K562 (cell line): ENCODE measurements around the gene MAP1LC3B2. TPM values are rescaled to one million over a fixed set of nuclear protein-coding genes. Genes with fewer than 3 reads are reported as not detected.

Experiments used
- BCOR ChIP-seq: fragments of 450-650 bp; IDR thresholded peaks from 2 replicates; pipeline ENCODE4 v1.6.1; 2016
- CREBBP ChIP-seq: IDR thresholded peaks from one replicate; pipeline ENCODE4 v1.6.1; 2012; ENCODE audit warnings: low read depth, mild to moderate bottlenecking, control low read depth, inconsistent platforms, low read length
- GABPA ChIP-seq: fragments of 200-800 bp; sonication (Bioruptor generic); conservative IDR thresholded peaks from 2 replicates; pipeline ENCODE4 v1.6.1; 2016; ENCODE audit warnings: low read depth, missing genetic modification characterization, missing compliant biosample characterization
- KDM1A ChIP-seq, 2 experiments: fragments of 450-650 bp; IDR thresholded peaks; 2 replicates each; pipeline ENCODE4 v1.6.1; 2016; ENCODE audit warnings: mild to moderate bottlenecking in 2 of 2
- PTRF ChIP-seq: fragments of 450-650 bp; IDR thresholded peaks from 2 replicates; pipeline ENCODE4 v1.6.1; 2016; ENCODE audit warnings: mild to moderate bottlenecking, missing genetic modification characterization, missing compliant biosample characterization
- RCOR1 ChIP-seq, 2 experiments: IDR thresholded peaks; 2 replicates each; pipeline ENCODE4 v1.6.1; 2012; ENCODE audit warnings: low read depth in 2 of 2, low read length in 2 of 2, borderline replicate concordance in 1 of 2, improper control_type of control experiment in 1 of 2
- SAFB2 ChIP-seq: fragments of 200-400 bp; formaldehyde crosslinking; IDR thresholded peaks from 2 replicates; pipeline ENCODE4 v1.6.1; 2018; ENCODE audit warnings: borderline replicate concordance, low read length, low read depth, moderate library complexity; ENCODE audit not compliant: severe bottlenecking
- TBP ChIP-seq: optimal IDR thresholded peaks from 2 replicates; pipeline ENCODE3; 2011; ENCODE audit warnings: low read depth, low read length, improper control_type of control experiment
- XRCC3 ChIP-seq: fragments of 450-650 bp; IDR thresholded peaks from 2 replicates; pipeline ENCODE4 v1.6.1; 2017; ENCODE audit warnings: mild to moderate bottlenecking, moderate library complexity
- ZBTB17 ChIP-seq: fragments of 450-650 bp; formaldehyde crosslinking; IDR thresholded peaks from 2 replicates; pipeline ENCODE4 v1.4.0; 2020; ENCODE audit warnings: mild to moderate bottlenecking
- ZBTB7A ChIP-seq: IDR thresholded peaks from 2 replicates; pipeline ENCODE4 v1.6.1; 2011; ENCODE audit warnings: low read depth, mild to moderate bottlenecking, low read length, moderate library complexity, borderline replicate concordance; ENCODE audit not compliant: control insufficient read depth
- ZC3H11A ChIP-seq: IDR thresholded peaks from 2 replicates; pipeline ENCODE4 v1.6.1; 2012; ENCODE audit warnings: low read depth, low read length, improper control_type of control experiment
- ZKSCAN8 ChIP-seq: fragments of 200-800 bp; sonication (Bioruptor generic); IDR thresholded peaks from 2 replicates; pipeline ENCODE4 v1.6.1; 2016; ENCODE audit warnings: missing genetic modification characterization, missing compliant biosample characterization
- ZNF239 ChIP-seq: fragments of 250-450 bp; sonication (Bioruptor Pico); IDR thresholded peaks from 2 replicates; pipeline ENCODE4 v1.4.0; 2020; ENCODE audit warnings: mild to moderate bottlenecking
- ZNF76 ChIP-seq: fragments of 250-450 bp; sonication (Bioruptor Pico); IDR thresholded peaks from 2 replicates; pipeline ENCODE4 v1.4.0; 2020; ENCODE audit warnings: mild to moderate bottlenecking, moderate library complexity, borderline replicate concordance
- polyA plus RNA-seq, 8 experiments: library from polyadenylated mRNA; depleted of rRNA in 4 of 8; stranded (reverse) in 5 of 8; unstranded in 3 of 8; fragments of >200 nt; fragmentation: Nextera tagmentation in 2 of 8; fragmentation: Illumina TruSeq in 1 of 8; extraction: Ambion mirVana in 2 of 8; extraction: Trizol in 1 of 8; gene quantifications; 2 replicates each; pipeline versions ENCODE4 v1.2.1 to v1.2.3, GENCODE V29; 2011 to 2014; ENCODE audit warnings: inconsistent platforms in 1 of 8, missing spikeins in 1 of 8
- total RNA-seq, 7 experiments: library from RNA; depleted of rRNA in 6 of 7; stranded (reverse); fragments of >200 nt in 6 of 7; fragmentation: Illumina TruSeq in 2 of 7; extraction: Trizol in 2 of 7; gene quantifications; 2 replicates each; pipeline versions ENCODE4 v1.2.1 to v1.2.3, GENCODE V29; 2011 to 2021; ENCODE audit warnings: low replicate concordance in 1 of 7
- TF ChIP-seq, protein P1 (sequence below): fragments of 450-650 bp; IDR thresholded peaks from 2 replicates; pipeline ENCODE4 v1.6.1; 2016
- TF ChIP-seq, protein P2 (sequence below): fragments of 250-450 bp; sonication (Bioruptor Pico); IDR thresholded peaks from 2 replicates; pipeline ENCODE4 v1.6.1; 2021; ENCODE audit warnings: mild to moderate bottlenecking
- TF ChIP-seq, protein P3 (sequence below): IDR thresholded peaks from 3 replicates; pipeline ENCODE4 v1.6.1; 2011; ENCODE audit warnings: borderline replicate concordance, mild to moderate bottlenecking, moderate library complexity; ENCODE audit not compliant: insufficient read length; ENCODE audit errors: extremely low read depth

Gene MAP1LC3B2
- total and polyA plus RNA-seq, 9 of the 15 experiments (the other 6 are each of a cell fraction or from before 2014, with no cell fraction given), result 0.53 to 2.8 (median 0.76) TPM; not detected in 2

DNA sequence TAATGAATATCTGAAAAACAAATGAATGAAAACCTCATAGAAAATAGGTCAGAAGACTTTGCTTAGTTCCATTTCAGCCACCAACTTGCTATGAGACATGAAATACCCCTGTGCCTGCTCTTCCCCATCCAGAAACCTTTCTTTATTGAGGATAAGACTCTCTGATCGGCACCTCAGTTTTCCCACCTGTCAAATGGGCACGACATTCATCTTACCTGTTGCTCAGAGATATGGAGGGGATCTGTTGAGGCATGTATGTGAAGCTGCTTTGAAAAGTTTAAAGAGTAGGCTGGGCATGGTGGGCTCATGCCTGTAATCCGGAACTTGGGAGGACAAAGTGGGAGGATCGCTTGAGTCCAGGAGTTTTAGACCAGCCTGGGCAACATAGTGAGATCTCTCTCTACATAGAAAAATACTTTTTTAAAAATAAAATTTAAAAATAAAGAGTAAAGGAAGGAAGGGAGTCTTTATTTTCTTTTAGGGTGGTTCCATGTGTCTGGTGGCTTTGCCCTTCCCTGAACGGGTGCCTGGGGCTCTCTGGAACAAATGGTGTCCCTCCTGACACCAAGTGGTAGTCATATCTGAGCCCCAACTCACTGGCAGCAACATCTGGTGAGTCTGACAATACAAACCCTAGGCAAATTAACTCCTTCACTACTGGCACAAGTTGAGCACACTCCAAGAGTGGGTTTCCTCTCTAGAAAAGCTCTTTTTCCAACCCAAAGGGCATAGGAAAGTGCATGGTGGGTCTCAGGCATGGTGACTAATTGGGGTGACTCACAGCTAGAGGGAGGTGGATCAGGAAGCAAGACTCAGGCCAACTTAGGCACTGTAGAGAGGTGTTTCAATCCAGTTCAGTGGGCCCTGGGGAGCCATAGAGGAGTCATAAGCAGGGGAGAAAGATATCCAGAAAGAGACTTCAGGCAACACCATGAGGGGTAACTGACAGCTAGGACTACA, 42.1 kb downstream of the MAP1LC3B2 start (continued):
- TF ChIP-seq, protein P1, sequence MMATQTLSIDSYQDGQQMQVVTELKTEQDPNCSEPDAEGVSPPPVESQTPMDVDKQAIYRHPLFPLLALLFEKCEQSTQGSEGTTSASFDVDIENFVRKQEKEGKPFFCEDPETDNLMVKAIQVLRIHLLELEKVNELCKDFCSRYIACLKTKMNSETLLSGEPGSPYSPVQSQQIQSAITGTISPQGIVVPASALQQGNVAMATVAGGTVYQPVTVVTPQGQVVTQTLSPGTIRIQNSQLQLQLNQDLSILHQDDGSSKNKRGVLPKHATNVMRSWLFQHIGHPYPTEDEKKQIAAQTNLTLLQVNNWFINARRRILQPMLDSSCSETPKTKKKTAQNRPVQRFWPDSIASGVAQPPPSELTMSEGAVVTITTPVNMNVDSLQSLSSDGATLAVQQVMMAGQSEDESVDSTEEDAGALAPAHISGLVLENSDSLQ, result no peak
- TF ChIP-seq GABPA (tag) (no peak), XRCC3 (no peak), ZC3H11A (no peak), ZNF76 (no peak), ZNF239 (CRISPR knock-in tag) (no peak), CREBBP (no peak), BCOR (peak; percentile 99), ZBTB7A (peak; percentile 41; the same call in 1 of the 2 replicates), ZKSCAN8 (no peak), PTRF (no peak), TBP (no peak), SAFB2 (no peak), RCOR1 (IDR thresholded peaks at IDR 0.05; ENCODE audit: borderline replicate concordance in 1 of 2, low read depth in 2 of 2, low read length in 2 of 2) (peak in 1 of 2 experiments; percentile 88; a peak in 2 of 4 replicates), KDM1A (IDR thresholded peaks at IDR 0.05) (peak; percentile 87 to 94), ZBTB17 (CRISPR knock-in tag) (no peak)
- TF ChIP-seq, protein P2, sequence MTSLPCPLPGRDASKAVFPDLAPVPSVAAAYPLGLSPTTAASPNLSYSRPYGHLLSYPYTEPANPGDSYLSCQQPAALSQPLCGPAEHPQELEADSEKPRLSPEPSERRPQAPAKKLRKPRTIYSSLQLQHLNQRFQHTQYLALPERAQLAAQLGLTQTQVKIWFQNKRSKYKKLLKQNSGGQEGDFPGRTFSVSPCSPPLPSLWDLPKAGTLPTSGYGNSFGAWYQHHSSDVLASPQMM (CRISPR knock-in tag), result no peak
- TF ChIP-seq, protein P3, sequence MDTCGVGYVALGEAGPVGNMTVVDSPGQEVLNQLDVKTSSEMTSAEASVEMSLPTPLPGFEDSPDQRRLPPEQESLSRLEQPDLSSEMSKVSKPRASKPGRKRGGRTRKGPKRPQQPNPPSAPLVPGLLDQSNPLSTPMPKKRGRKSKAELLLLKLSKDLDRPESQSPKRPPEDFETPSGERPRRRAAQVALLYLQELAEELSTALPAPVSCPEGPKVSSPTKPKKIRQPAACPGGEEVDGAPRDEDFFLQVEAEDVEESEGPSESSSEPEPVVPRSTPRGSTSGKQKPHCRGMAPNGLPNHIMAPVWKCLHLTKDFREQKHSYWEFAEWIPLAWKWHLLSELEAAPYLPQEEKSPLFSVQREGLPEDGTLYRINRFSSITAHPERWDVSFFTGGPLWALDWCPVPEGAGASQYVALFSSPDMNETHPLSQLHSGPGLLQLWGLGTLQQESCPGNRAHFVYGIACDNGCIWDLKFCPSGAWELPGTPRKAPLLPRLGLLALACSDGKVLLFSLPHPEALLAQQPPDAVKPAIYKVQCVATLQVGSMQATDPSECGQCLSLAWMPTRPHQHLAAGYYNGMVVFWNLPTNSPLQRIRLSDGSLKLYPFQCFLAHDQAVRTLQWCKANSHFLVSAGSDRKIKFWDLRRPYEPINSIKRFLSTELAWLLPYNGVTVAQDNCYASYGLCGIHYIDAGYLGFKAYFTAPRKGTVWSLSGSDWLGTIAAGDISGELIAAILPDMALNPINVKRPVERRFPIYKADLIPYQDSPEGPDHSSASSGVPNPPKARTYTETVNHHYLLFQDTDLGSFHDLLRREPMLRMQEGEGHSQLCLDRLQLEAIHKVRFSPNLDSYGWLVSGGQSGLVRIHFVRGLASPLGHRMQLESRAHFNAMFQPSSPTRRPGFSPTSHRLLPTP, result no peak
